Measurements from ENCODE around the gene NRSN2. TPM values are rescaled to one million over a fixed set of nuclear protein-coding genes. Genes with fewer than 3 reads are reported as not detected.
A peak's percentile ranks its signal among the peaks of the same experiment; 100 is the strongest.
"Not testable (repeated sequence)": the region's sequence is repeated elsewhere in the genome, so short reads cannot be mapped to it uniquely, and the experiment has no call there.

NRSN2 gene
- total RNA-seq, 1 donor from 2014 or later: 47.3 TPM

GRCh38 chr20:383889-384288 lies 37.0 kb downstream of the NRSN2 start:
- peaks cover 20% of the 10 kb centered on the region for H3K36me3 Mint-ChIP-seq (ENCODE audit: unreplicated experiment)
- no peak overlapping the region for H3K4me3 Mint-ChIP-seq (ENCODE audit: unreplicated experiment)
- H3K9me3 Mint-ChIP-seq (ENCODE audit: unreplicated experiment): no peaks in the 10 kb centered on the region
- peaks cover 13% of the 10 kb centered on the region for H3K4me1 Mint-ChIP-seq (ENCODE audit: unreplicated experiment)
- DNase-seq (ENCODE audit: extremely low spot score, unreplicated experiment): no peak
- H3K27me3 Mint-ChIP-seq (ENCODE audit: unreplicated experiment): no peaks in the 10 kb centered on the region
- TF ChIP-seq CTCF (IDR thresholded peaks at IDR 0.05): no peak
- peak overlapping the region; percentile 9 for H3K27ac Mint-ChIP-seq (ENCODE audit: unreplicated experiment)

GRCh38 chr20:384723-385122 lies 37.8 kb downstream of the NRSN2 start:
- Mint-ChIP-seq H3K27ac (ENCODE audit: unreplicated experiment) (no peak overlapping the region), H3K9me3 (ENCODE audit: unreplicated experiment) (no peaks in the 10 kb centered on the region), H3K27me3 (ENCODE audit: unreplicated experiment) (no peaks in the 10 kb centered on the region), H3K4me1 (ENCODE audit: unreplicated experiment) (peaks cover 13% of the 10 kb centered on the region), H3K4me3 (ENCODE audit: unreplicated experiment) (no peak overlapping the region), H3K36me3 (ENCODE audit: unreplicated experiment) (peaks cover 23% of the 10 kb centered on the region)
- TF ChIP-seq CTCF (IDR thresholded peaks at IDR 0.05): no peak
- no peak for DNase-seq (ENCODE audit: extremely low spot score, unreplicated experiment)

- peaks cover 13% of the 10 kb centered on the region for H3K4me1 Mint-ChIP-seq (ENCODE audit: unreplicated experiment)
- no peak overlapping the region for H3K4me3 Mint-ChIP-seq (ENCODE audit: unreplicated experiment)
- H3K9me3 Mint-ChIP-seq (ENCODE audit: unreplicated experiment): no peaks in the 10 kb centered on the region
- no peak for DNase-seq (ENCODE audit: extremely low spot score, unreplicated experiment)
- H3K27me3 Mint-ChIP-seq (ENCODE audit: unreplicated experiment): no peaks in the 10 kb centered on the region
- no peak for TF ChIP-seq CTCF (IDR thresholded peaks at IDR 0.05)
- peaks cover 26% of the 10 kb centered on the region for H3K36me3 Mint-ChIP-seq (ENCODE audit: unreplicated experiment)
- no peak overlapping the region for H3K27ac Mint-ChIP-seq (ENCODE audit: unreplicated experiment)
Observed at GRCh38 chr20:385448-385847, 38.5 kb downstream of the NRSN2 start.

- H3K27me3 Mint-ChIP-seq (ENCODE audit: unreplicated experiment); H3K4me3 Mint-ChIP-seq (ENCODE audit: unreplicated experiment); H3K27ac Mint-ChIP-seq (ENCODE audit: unreplicated experiment); H3K9me3 Mint-ChIP-seq (ENCODE audit: unreplicated experiment); DNase-seq (ENCODE audit: extremely low spot score, unreplicated experiment): not testable (repeated sequence)
- Mint-ChIP-seq H3K4me1 (ENCODE audit: unreplicated experiment) (peaks cover 13% of the 10 kb centered on the region), H3K36me3 (ENCODE audit: unreplicated experiment) (peaks cover 33% of the 10 kb centered on the region)
Observed at GRCh38 chr20:386634-387033, 39.7 kb downstream of the NRSN2 start.

- no peaks in the 10 kb centered on the region for H3K27me3 Mint-ChIP-seq (ENCODE audit: unreplicated experiment)
- no peak for DNase-seq (ENCODE audit: extremely low spot score, unreplicated experiment)
- peaks cover 13% of the 10 kb centered on the region for H3K4me1 Mint-ChIP-seq (ENCODE audit: unreplicated experiment)
- H3K27ac Mint-ChIP-seq (ENCODE audit: unreplicated experiment): no peak overlapping the region
- H3K4me3 Mint-ChIP-seq (ENCODE audit: unreplicated experiment): no peak overlapping the region
- H3K9me3 Mint-ChIP-seq (ENCODE audit: unreplicated experiment): no peaks in the 10 kb centered on the region
- no peak for TF ChIP-seq CTCF (IDR thresholded peaks at IDR 0.05)
- H3K36me3 Mint-ChIP-seq (ENCODE audit: unreplicated experiment): peaks cover 38% of the 10 kb centered on the region
Observed at GRCh38 chr20:387520-387919, 40.6 kb downstream of the NRSN2 start.
